Naive thymus-derived CD4-positive, alpha-beta T cell (primary cell): Measurements from ENCODE around the gene ANXA11. TPM values are rescaled to one million over a fixed set of nuclear protein-coding genes. Genes with fewer than 3 reads are reported as not detected.
"Not testable (repeated sequence)": the region's sequence is repeated elsewhere in the genome, so short reads cannot be mapped to it uniquely, and the experiment has no call there.

Experiments used
- ATAC-seq: fragments of 150-1000 bp; cut with Tn5 transposase; 2 replicates; pipeline ENCODE4 v1.10.0; 2021; ENCODE audit warnings: mild to moderate bottlenecking, moderate library complexity
- CTCF ChIA-PET: fragments of 350-600 bp; sonication (Branson Sonifier 250); formaldehyde crosslinking; loops from one replicate; lab custom pipeline; 2021; ENCODE audit warnings: antibody characterized with exemption; lab: Charles Lee
- POLR2A ChIA-PET: fragments of 350-600 bp; sonication (Branson Sonifier 250); formaldehyde crosslinking; loops from one replicate; lab custom pipeline; 2021; ENCODE audit warnings: antibody characterized with exemption, inconsistent platforms; lab: Charles Lee
- DNase-seq, 9 donors: peaks; one replicate each; pipeline versions ENCODE4 v3.0.0 to v3.0.0-alpha.2; 2020 to 2022; ENCODE audit warnings: mixed read lengths in 1 of 9
- H3K27ac ChIP-seq: one replicate; pipeline ENCODE4 v1.7.0; 2013; ENCODE audit warnings: mild to moderate bottlenecking, low read depth, low read length, moderate library complexity
- H3K27me3 ChIP-seq, 2 donors: one replicate each; pipeline ENCODE4 v1.7.0; 2013; ENCODE audit warnings: low read length in 2 of 2, mild to moderate bottlenecking in 2 of 2, moderate library complexity in 2 of 2; ENCODE audit not compliant: control insufficient read depth in 2 of 2, insufficient read depth in 2 of 2
- H3K36me3 ChIP-seq, 3 experiments: 1 replicate in 2 of 3; 2 replicates in 1 of 3; pipeline ENCODE4 v1.7.0; 2013; ENCODE audit warnings: low read length in 3 of 3, mild to moderate bottlenecking in 3 of 3, moderate library complexity in 1 of 3; ENCODE audit not compliant: insufficient read depth in 3 of 3, control insufficient read depth in 2 of 3
- H3K4me1 ChIP-seq, 2 donors: one replicate each; pipeline ENCODE4 v1.7.0; 2013; ENCODE audit warnings: low read length in 2 of 2, mild to moderate bottlenecking in 2 of 2, moderate library complexity in 1 of 2; ENCODE audit not compliant: control insufficient read depth in 2 of 2, insufficient read depth in 2 of 2
- H3K4me3 ChIP-seq: 2 replicates; pipeline ENCODE4 v1.7.0; 2013; ENCODE audit warnings: mild to moderate bottlenecking, low read length
- H3K9me3 ChIP-seq, 3 experiments: 1 replicate in 2 of 3; 2 replicates in 1 of 3; pipeline ENCODE4 v1.7.0; 2013; ENCODE audit warnings: low read length in 3 of 3; ENCODE audit not compliant: control insufficient read depth in 2 of 3
- H3K27ac Mint-ChIP-seq, 9 donors: one replicate each; pipeline ENCODE4 v1.8.0; 2020 to 2022; ENCODE audit warnings: mixed read lengths in 9 of 9, mild to moderate bottlenecking in 8 of 9, moderate library complexity in 5 of 9, inconsistent platforms in 2 of 9
- H3K27me3 Mint-ChIP-seq, 5 donors: one replicate each; pipeline ENCODE4 v1.8.0; 2021 to 2022; ENCODE audit warnings: mixed read lengths in 5 of 5, mild to moderate bottlenecking in 1 of 5
- H3K36me3 Mint-ChIP-seq, 5 donors: one replicate each; pipeline ENCODE4 v1.8.0; 2020 to 2022; ENCODE audit warnings: mixed read lengths in 5 of 5, mild to moderate bottlenecking in 3 of 5, inconsistent platforms in 1 of 5
- H3K4me1 Mint-ChIP-seq, 7 donors: one replicate each; pipeline ENCODE4 v1.8.0; 2020 to 2022; ENCODE audit warnings: mixed read lengths in 7 of 7, mild to moderate bottlenecking in 3 of 7, inconsistent platforms in 1 of 7
- H3K4me3 Mint-ChIP-seq, 10 donors: one replicate each; pipeline ENCODE4 v1.8.0; 2020 to 2022; ENCODE audit warnings: mild to moderate bottlenecking in 10 of 10, mixed read lengths in 10 of 10, moderate library complexity in 6 of 10, inconsistent platforms in 2 of 10
- H3K9me3 Mint-ChIP-seq, 11 donors: one replicate each; pipeline ENCODE4 v1.8.0; 2020 to 2022; ENCODE audit warnings: mixed read lengths in 11 of 11, mild to moderate bottlenecking in 4 of 11, inconsistent platforms in 1 of 11, moderate library complexity in 1 of 11
- intact Hi-C, 2 donors: fragments of 100-400 bp; cut with micrococcal nuclease; formaldehyde crosslinking; loops; one replicate each; pipeline ENCODE4 v1.15.1; 2023
- polyA plus RNA-seq, 2 donors: library from polyadenylated mRNA; unstranded; fragments of 300-500 nt; fragmentation: Illumina TruSeq; gene quantifications; one replicate each; pipeline ENCODE4 v1.2.3, GENCODE V29; 2021
- total RNA-seq, 6 experiments: library from RNA in 5 of 6; stranded (reverse) in 5 of 6; gene quantifications; 1 replicate in 5 of 6; 2 replicates in 1 of 6; pipeline ENCODE4 v1.2.3 and lab custom pipeline; 2021 to 2026

ANXA11 gene
- 100 to 1,000 TPM; 189 to 247 (median 231) TPM for total RNA-seq
- 100 to 1,000 TPM; 212 to 278 TPM for polyA plus RNA-seq
- total RNA-seq (lab: John Stamatoyannopoulos, UW): 274 reads per million, percentile 95 among the genes with 10 or more reads in this experiment

DNA sequence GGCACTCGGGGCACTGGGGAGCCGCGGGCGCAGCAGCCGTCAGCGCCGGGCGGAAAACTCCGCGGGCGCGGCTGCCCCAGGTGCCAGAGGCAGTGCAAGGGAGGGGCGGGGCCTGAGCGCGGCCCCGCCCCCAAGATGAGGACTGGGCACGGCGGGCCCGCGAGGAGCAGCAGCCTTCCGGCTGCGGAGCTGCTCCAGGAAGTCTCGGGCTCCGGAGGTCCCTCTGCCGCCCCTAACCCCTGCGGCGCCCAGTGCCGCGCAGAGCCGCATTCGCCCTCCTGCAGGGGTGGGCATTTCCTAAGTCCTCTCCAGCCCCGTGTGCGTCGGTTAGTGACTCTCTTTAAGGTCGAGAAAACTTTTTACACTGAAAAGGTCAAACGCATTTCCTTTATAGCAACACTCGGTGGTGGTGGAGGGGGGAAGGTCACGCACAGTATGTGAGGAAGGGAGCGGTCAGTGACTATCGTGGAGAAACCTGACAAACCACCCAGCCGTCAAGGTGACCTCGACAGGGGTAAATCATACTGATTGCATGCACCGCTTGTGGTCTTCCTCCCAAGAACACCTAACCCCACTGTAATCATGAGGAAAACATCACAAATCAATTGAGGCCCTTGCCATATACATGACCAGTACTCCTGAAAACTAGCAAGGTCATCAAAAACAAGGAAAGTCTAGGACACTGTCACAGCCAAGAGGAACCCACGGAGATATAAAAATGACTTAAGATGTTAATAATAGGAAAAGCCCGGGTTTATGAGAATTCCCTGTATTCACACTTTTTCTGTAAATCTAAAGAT lies at the start of gene ANXA11:
TSS of gene ANXA11 (minus strand) at position 61 of the 800 bp plus-strand sequence. CDS start 32,676 bp downstream, outside the sequence.
- Mint-ChIP-seq H3K9me3 (no peaks in the 10 kb centered on the region), H3K27ac (peak within 1 kb of the TSS; percentile 89 to 98 (median 96)), H3K4me3 (peak within 1 kb of the TSS; percentile 83 to 93 (median 88)), H3K36me3 (peaks cover 5 to 15% (median 7%) of the 10 kb centered on the region in 5 donors), H3K4me1 (peaks cover 41 to 69% (median 48%) of the 10 kb centered on the region in 7 donors), H3K27me3 (no peaks in the 10 kb centered on the region)
- Histone ChIP-seq H3K27ac (peak within 1 kb of the TSS; percentile 94), H3K36me3 (peaks cover 0 to 11% (median under 1%) of the 10 kb centered on the region in 3 experiments), H3K9me3 (no peaks in the 10 kb centered on the region), H3K27me3 (no peaks in the 10 kb centered on the region), H3K4me3 (peak within 1 kb of the TSS; percentile 90), H3K4me1 (peaks cover 34 to 36% of the 10 kb centered on the region in 2 donors)
- ATAC-seq (peak; percentile 91), DNase-seq (peak; percentile 76 to 85 (median 81))
- intact Hi-C loops: loop anchor here (1.0 to 10.0 kb wide), 8 partner anchors 17 to 861 kb away; partner anchors contain the start of genes ZCCHC24 (in 2 of the 2), NUTM2E (in 1 of the 2) and PPIF (in 1 of the 2)
- POLR2A ChIA-PET: interaction anchor here (0.6 to 11.2 kb wide), 11 partner anchors 9 to 127 kb away, joined by 3 to 223 read pairs (median 4); partner anchors contain the start of gene TMEM254
- CTCF ChIA-PET: interaction anchor here (1.0 to 2.3 kb wide), 4 partner anchors 18 to 62 kb away, joined by 3 to 7 read pairs (median 4); no protein-coding TSS in a partner anchor

DNA sequence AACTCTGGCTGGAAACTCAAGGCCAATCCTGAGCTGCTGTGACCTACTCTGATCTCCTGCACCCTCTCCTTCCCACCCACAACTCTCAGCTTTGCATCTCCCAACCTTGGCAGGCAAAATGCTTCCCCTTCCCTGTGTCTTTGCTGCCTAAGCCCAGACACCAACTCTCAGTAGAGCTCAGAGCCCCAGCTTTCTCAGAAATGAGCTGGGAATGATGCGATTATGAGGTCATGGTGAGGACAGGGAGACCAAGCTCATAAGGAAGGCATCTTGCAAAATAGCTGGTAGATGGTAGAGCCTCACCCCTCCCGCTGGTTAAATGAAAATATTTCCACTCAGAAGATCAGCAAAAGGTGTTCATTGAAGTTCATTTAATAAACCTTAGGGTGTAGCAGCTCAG lies 49.4 kb upstream of the ANXA11 start:
- POLR2A ChIA-PET, ATAC-seq, DNase-seq, H3K4me1 ChIP-seq, H3K27ac Mint-ChIP-seq, H3K36me3 Mint-ChIP-seq, H3K4me3 ChIP-seq, H3K9me3 ChIP-seq, H3K36me3 ChIP-seq, H3K27ac ChIP-seq, intact Hi-C loops, CTCF ChIA-PET, H3K9me3 Mint-ChIP-seq, H3K4me3 Mint-ChIP-seq, H3K27me3 ChIP-seq: not testable (repeated sequence)
- Mint-ChIP-seq H3K27me3 (peaks cover 7 to 16% (median 12%) of the 10 kb centered on the region in 5 donors), H3K4me1 (peaks cover 0 to 21% (median 0%) of the 10 kb centered on the region in 7 donors)

DNA sequence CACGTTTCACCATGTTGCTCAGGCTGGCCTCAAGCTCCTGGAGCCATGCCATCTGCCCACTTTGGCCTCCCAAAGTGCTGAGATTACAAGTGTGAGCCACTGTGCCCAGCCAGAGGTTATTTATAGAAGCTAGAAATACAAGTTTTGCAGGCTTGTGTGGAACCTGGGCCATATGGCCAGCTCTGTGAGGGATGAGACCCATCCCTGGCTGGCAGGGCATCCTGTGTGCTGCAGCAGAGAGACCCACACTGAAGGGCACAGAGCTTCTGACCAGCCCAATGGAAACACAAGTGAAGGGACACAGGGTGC lies 48.6 kb upstream of the ANXA11 start:
- intact Hi-C loops, H3K27ac Mint-ChIP-seq: not testable (repeated sequence)

DNA sequence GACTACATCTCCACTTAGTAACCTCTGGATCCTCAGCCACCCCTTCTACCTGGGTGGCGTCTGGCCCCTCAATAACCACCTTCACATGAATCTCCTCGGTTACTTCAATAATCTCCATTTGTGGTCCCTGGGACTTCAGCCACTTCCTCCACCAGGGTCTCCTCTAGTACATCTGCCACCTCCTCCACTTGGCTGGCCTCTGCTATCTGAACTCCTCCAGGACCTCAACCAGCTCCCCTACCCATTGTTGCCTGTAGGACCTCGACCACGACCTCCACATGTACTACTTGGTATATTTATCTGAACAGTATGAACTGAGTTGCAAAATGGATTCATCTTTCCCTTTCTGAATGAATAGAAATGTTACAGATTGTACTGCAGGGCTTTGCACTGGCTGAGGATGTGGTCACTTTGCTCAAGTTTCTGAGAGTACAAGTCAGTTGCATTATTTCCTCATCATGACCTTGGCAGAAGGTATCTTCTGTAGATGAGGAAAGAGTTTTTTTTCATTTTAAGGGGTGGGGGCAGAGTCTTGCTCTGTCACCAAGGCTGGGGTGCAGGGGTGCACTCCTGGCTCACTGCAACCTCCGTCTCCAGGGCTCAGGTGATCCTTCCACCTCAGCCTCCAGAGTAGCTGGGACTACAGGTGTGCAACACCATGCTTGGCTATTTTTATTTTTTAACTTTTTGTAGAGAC lies 48.1 kb upstream of the ANXA11 start:
- Mint-ChIP-seq H3K36me3 (no peaks in the 10 kb centered on the region), H3K4me1 (peaks cover 0 to 21% (median 0%) of the 10 kb centered on the region in 7 donors), H3K27ac (peak overlapping the region in 1 of 9 donors; percentile 31), H3K4me3 (peak overlapping the region in 1 of 10 donors; percentile 39), H3K27me3 (peaks cover 7 to 16% (median 12%) of the 10 kb centered on the region in 5 donors), H3K9me3 (no peaks in the 10 kb centered on the region)
- Histone ChIP-seq H3K36me3 (no peaks in the 10 kb centered on the region), H3K4me3 (no peak overlapping the region), H3K9me3 (no peaks in the 10 kb centered on the region), H3K27me3 (no peaks in the 10 kb centered on the region), H3K4me1 (no peaks in the 10 kb centered on the region), H3K27ac (no peak overlapping the region)
- CTCF ChIA-PET: interaction anchor here (1.5 kb wide), 1 partner anchor 110 kb away, joined by 4 read pairs; no protein-coding TSS in a partner anchor
- ATAC-seq: peak; percentile 34
- POLR2A ChIA-PET: no interaction called here
- no peak for DNase-seq
- intact Hi-C loops: no loop called here

More for the DNA sequence above, 48.6 kb upstream of the ANXA11 start:
- H3K4me1 ChIP-seq, H3K27ac ChIP-seq, H3K4me3 ChIP-seq, ATAC-seq, H3K27me3 ChIP-seq, H3K9me3 ChIP-seq, H3K9me3 Mint-ChIP-seq, DNase-seq, H3K36me3 ChIP-seq, POLR2A ChIA-PET, H3K36me3 Mint-ChIP-seq, H3K4me3 Mint-ChIP-seq: not testable (repeated sequence)
- Mint-ChIP-seq H3K27me3 (peaks cover 7 to 16% (median 12%) of the 10 kb centered on the region in 5 donors), H3K4me1 (peaks cover 0 to 21% (median 0%) of the 10 kb centered on the region in 7 donors)
- CTCF ChIA-PET: interaction anchor here (1.5 kb wide), 1 partner anchor 110 kb away, joined by 4 read pairs; no protein-coding TSS in a partner anchor

DNA sequence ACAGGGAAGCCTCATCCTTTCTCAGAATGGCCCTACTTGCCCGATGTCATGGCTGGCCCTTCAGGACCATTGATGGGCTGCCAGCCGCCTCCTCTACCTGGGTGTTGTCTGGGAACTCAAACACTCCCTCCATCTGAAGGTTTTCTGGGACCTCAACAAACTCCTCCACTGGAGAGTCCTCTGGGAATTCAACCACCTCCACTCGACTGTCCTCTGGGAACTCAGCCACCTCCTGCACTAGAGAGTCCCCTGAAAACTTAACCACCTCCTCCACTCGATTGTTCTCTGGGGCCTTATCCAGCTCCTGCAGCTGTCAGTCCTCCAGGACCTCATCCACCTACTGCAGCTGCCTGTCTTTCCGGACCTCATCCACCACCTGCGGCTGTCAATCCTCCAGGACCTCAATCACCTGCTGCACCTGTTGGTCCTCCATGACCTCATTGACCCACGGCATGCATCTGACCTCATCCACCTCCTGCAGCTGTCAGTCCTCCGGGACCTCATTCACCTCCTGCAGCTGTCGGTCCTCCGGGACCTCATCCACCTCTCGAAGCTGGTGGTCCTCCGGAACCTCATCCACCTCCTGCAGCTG lies 47.1 kb upstream of the ANXA11 start:
- no peaks in the 10 kb centered on the region for H3K4me1 ChIP-seq
- no peak overlapping the region for H3K27ac ChIP-seq
- H3K36me3 Mint-ChIP-seq: no peaks in the 10 kb centered on the region
- peaks cover 0 to 21% (median 0%) of the 10 kb centered on the region in 7 donors for H3K4me1 Mint-ChIP-seq
- H3K27ac Mint-ChIP-seq: no peak overlapping the region
- H3K36me3 ChIP-seq: no peaks in the 10 kb centered on the region
- no peaks in the 10 kb centered on the region for H3K9me3 ChIP-seq
- H3K4me3 ChIP-seq: no peak overlapping the region
- no peak overlapping the region for H3K4me3 Mint-ChIP-seq
- ChIA-PET POLR2A (no interaction called here), CTCF (interaction anchor here (0.8 kb wide), 1 partner anchor 147 kb away, joined by 3 read pairs; no protein-coding TSS in a partner anchor)
- DNase-seq: no peak
- no peaks in the 10 kb centered on the region for H3K27me3 ChIP-seq
- intact Hi-C loops: no loop called here
- H3K9me3 Mint-ChIP-seq: no peaks in the 10 kb centered on the region
- H3K27me3 Mint-ChIP-seq: peaks cover 10 to 16% (median 12%) of the 10 kb centered on the region in 5 donors
- ATAC-seq: no peak

DNA sequence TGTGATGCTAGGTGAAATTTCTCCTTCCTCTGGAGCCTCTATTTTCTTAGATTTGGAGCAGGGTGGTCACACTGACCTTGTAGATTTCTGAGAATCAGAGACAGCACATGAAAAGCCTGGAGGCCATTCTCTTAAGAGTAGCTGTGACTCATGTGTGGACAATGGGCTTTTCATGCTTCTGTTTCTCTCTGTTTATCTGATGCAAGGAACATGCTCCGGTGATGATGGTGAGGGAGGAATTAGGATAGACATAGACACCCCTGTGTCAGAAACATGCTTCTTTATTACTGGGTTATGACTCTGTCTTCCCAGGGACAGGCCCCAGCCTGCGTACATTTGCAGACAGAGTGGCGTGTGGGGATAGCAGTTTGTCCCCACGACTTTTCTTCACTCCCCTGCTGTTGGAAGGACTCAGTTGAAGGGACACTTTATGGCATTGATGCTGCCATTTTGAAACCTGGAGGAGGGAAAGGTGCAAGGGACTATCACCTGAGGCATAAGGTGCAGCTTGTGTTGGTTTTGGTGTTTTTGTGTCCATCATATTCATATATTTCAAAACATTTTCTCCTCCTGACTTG lies 46.5 kb upstream of the ANXA11 start:
- H3K4me3 ChIP-seq, H3K36me3 ChIP-seq, DNase-seq, intact Hi-C loops, POLR2A ChIA-PET, H3K4me1 ChIP-seq, H3K9me3 Mint-ChIP-seq, H3K9me3 ChIP-seq, H3K27ac Mint-ChIP-seq, ATAC-seq, H3K36me3 Mint-ChIP-seq, H3K4me3 Mint-ChIP-seq, H3K27ac ChIP-seq, H3K27me3 ChIP-seq: not testable (repeated sequence)
- CTCF ChIA-PET: interaction anchor here (0.8 kb wide), 1 partner anchor 146 kb away, joined by 3 read pairs; no protein-coding TSS in a partner anchor
- peaks cover 10 to 16% (median 12%) of the 10 kb centered on the region in 5 donors for H3K27me3 Mint-ChIP-seq
- peaks cover 0 to 21% (median 0%) of the 10 kb centered on the region in 7 donors for H3K4me1 Mint-ChIP-seq
